H1 (cell line): ENCODE data around the gene HMCES. TPM values are rescaled to one million over a fixed set of nuclear protein-coding genes. Genes with fewer than 3 reads are reported as not detected.

ENCODE experiments used
- CTCF ChIA-PET: fragments of 300-600 bp; sonication (Branson Sonifier 250); formaldehyde crosslinking; loops from one replicate; lab custom pipeline; 2021; ENCODE audit not compliant: partially characterized antibody; lab: Charles Lee
- POLR2A ChIA-PET: fragments of 300-600 bp; sonication (Branson Sonifier 250); formaldehyde crosslinking; loops from one replicate; lab custom pipeline; 2021; ENCODE audit warnings: inconsistent platforms; ENCODE audit not compliant: partially characterized antibody; lab: Charles Lee
- DNase-seq, 2 experiments: peaks; one replicate each; pipeline versions ENCODE4 v3.0.0 to v3.0.0-alpha.2; 2010 to 2022; ENCODE audit warnings: low spot score in 2 of 2, low read depth in 1 of 2, mixed read lengths in 1 of 2
- FAIRE-seq: peaks from 2 replicates; lab custom pipeline; 2011; peaks lifted over from hg19 to GRCh38; lab: Jason Lieb, UNC
- H2AFZ ChIP-seq: 2 replicates; pipeline ENCODE4 v1.8.1; 2012; ENCODE audit warnings: low read length, inconsistent platforms
- H2AK5ac ChIP-seq: 2 replicates; pipeline ENCODE4 v1.6.1; 2013; ENCODE audit warnings: low read depth, low read length
- H2BK120ac ChIP-seq: replicated peaks from 2 replicates; pipeline ENCODE3; 2013; ENCODE audit warnings: low read depth, low read length, inconsistent platforms
- H2BK12ac ChIP-seq: 2 replicates; pipeline ENCODE4 v1.6.1; 2013; ENCODE audit warnings: low read depth, low read length
- H2BK15ac ChIP-seq: 2 replicates; pipeline ENCODE4 v1.6.1; 2013; ENCODE audit warnings: low read length
- H2BK20ac ChIP-seq: 2 replicates; pipeline ENCODE4 v1.6.1; 2013; ENCODE audit warnings: low read length
- H2BK5ac ChIP-seq: 2 replicates; pipeline ENCODE4 v1.6.1; 2013; ENCODE audit warnings: low read depth, low read length
- H3K14ac ChIP-seq: 2 replicates; pipeline ENCODE4 v1.6.1; 2013; ENCODE audit warnings: inconsistent platforms; ENCODE audit not compliant: insufficient read length
- H3K18ac ChIP-seq: 2 replicates; pipeline ENCODE4 v1.6.1; 2013; ENCODE audit warnings: low read length; ENCODE audit errors: extremely low read depth
- H3K23ac ChIP-seq: 2 replicates; pipeline ENCODE4 v1.6.1; 2013; ENCODE audit warnings: inconsistent platforms; ENCODE audit not compliant: insufficient read length
- H3K23me2 ChIP-seq: 2 replicates; pipeline ENCODE4 v1.6.1; 2013; ENCODE audit warnings: low read depth, low read length
- H3K27ac ChIP-seq: 2 replicates; pipeline ENCODE4 v1.6.1; 2011; ENCODE audit warnings: low read depth, low read length, inconsistent platforms
- H3K27me3 ChIP-seq, 4 experiments: replicated peaks in 1 of 4; 1 replicate in 1 of 4; 2 replicates in 3 of 4; pipeline versions ENCODE4 v1.6.1 to v1.8.1; 2011 to 2013; ENCODE audit warnings: low read length in 3 of 4, mild to moderate bottlenecking in 3 of 4, inconsistent platforms in 2 of 4, mixed read lengths in 2 of 4, moderate library complexity in 1 of 4; ENCODE audit not compliant: control insufficient read depth in 3 of 4, insufficient read depth in 3 of 4; ENCODE audit errors: extremely low read depth in 1 of 4
- H3K36me3 ChIP-seq, 4 experiments: 2 replicates each; pipeline versions ENCODE4 v1.6.1 to v1.8.1; 2011 to 2013; ENCODE audit warnings: mild to moderate bottlenecking in 4 of 4, low read length in 3 of 4, moderate library complexity in 2 of 4, control low read depth in 1 of 4, inconsistent platforms in 1 of 4; ENCODE audit not compliant: insufficient read depth in 4 of 4, control insufficient read depth in 2 of 4
- H3K4ac ChIP-seq: replicated peaks from 2 replicates; pipeline ENCODE3; 2013; ENCODE audit warnings: low read length, low read depth, mixed read lengths, inconsistent platforms; ENCODE audit not compliant: insufficient read length
- H3K4me1 ChIP-seq, 4 experiments: replicated peaks in 1 of 4; 1 replicate in 1 of 4; 2 replicates in 3 of 4; pipeline versions ENCODE4 v1.6.1 to v1.8.1; 2011 to 2013; ENCODE audit warnings: low read length in 3 of 4, inconsistent platforms in 2 of 4, mixed read lengths in 1 of 4; ENCODE audit not compliant: insufficient read depth in 4 of 4, control insufficient read depth in 3 of 4
- H3K4me2 ChIP-seq, 2 experiments: 2 replicates each; pipeline versions ENCODE4 v1.6.1 to v1.8.1; 2011 to 2013; ENCODE audit warnings: low read depth in 2 of 2, low read length in 2 of 2, control low read depth in 1 of 2, inconsistent platforms in 1 of 2, mild to moderate bottlenecking in 1 of 2; ENCODE audit not compliant: insufficient read depth in 1 of 2
- H3K4me3 ChIP-seq, 4 experiments: fragments of 200-600, 300-600 bp in 1 of 4; sonication (generic), shearing (Covaris generic), sonication (Bioruptor Twin) in 1 of 4; 2 replicates each; pipeline versions ENCODE4 v1.5.1 to v1.8.1; 2011 to 2016; ENCODE audit warnings: low read length in 4 of 4, low read depth in 3 of 4, control low read depth in 2 of 4, inconsistent platforms in 2 of 4, mild to moderate bottlenecking in 2 of 4, mixed read lengths in 1 of 4, moderate library complexity in 1 of 4; ENCODE audit not compliant: insufficient read depth in 2 of 4; ENCODE audit errors: extremely low read depth in 1 of 4
- H3K56ac ChIP-seq: replicated peaks from 2 replicates; pipeline ENCODE3; 2013; ENCODE audit warnings: low read depth, mild to moderate bottlenecking, mixed read lengths, low read length, inconsistent platforms; ENCODE audit not compliant: insufficient read length
- H3K79me1 ChIP-seq: 2 replicates; pipeline ENCODE4 v1.6.1; 2013; ENCODE audit warnings: low read depth, low read length, control low read depth
- H3K79me2 ChIP-seq, 2 experiments: 2 replicates each; pipeline versions ENCODE4 v1.6.1 to v1.8.1; 2012 to 2013; ENCODE audit warnings: low read length in 2 of 2, mild to moderate bottlenecking in 2 of 2, inconsistent platforms in 1 of 2; ENCODE audit not compliant: insufficient read depth in 2 of 2, control insufficient read depth in 1 of 2
- H3K9ac ChIP-seq, 4 experiments: replicated peaks in 1 of 4; 1 replicate in 1 of 4; 2 replicates in 3 of 4; pipeline versions ENCODE4 v1.6.1 to v1.8.1; 2011 to 2013; ENCODE audit warnings: low read depth in 3 of 4, low read length in 3 of 4, control low read depth in 2 of 4, mild to moderate bottlenecking in 2 of 4, moderate library complexity in 2 of 4, inconsistent platforms in 1 of 4; ENCODE audit errors: extremely low read depth in 1 of 4
- H3K9me3 ChIP-seq, 2 experiments: 2 replicates each; pipeline versions ENCODE4 v1.6.1 to v1.8.1; 2012 to 2013; ENCODE audit warnings: mild to moderate bottlenecking in 2 of 2, moderate library complexity in 2 of 2, control low read depth in 1 of 2, inconsistent platforms in 1 of 2, low read depth in 1 of 2, low read length in 1 of 2, mixed read lengths in 1 of 2; ENCODE audit not compliant: insufficient read depth in 2 of 2
- H4K20me1 ChIP-seq, 2 experiments: replicated peaks in 1 of 2; 2 replicates each; pipeline versions ENCODE3 to v1.8.1; 2011 to 2013; ENCODE audit warnings: inconsistent platforms in 2 of 2, low read length in 2 of 2, mild to moderate bottlenecking in 1 of 2; ENCODE audit not compliant: insufficient read depth in 2 of 2, control insufficient read depth in 1 of 2
- H4K5ac ChIP-seq: 2 replicates; pipeline ENCODE4 v1.6.1; 2013; ENCODE audit warnings: low read length, low read depth, mixed read lengths, inconsistent platforms; ENCODE audit not compliant: insufficient read length
- H4K8ac ChIP-seq: 2 replicates; pipeline ENCODE4 v1.8.0; 2013; ENCODE audit warnings: mild to moderate bottlenecking, moderate library complexity, low read length, inconsistent platforms; ENCODE audit not compliant: insufficient read depth; ENCODE audit errors: extremely low read depth
- H4K91ac ChIP-seq: replicated peaks from 2 replicates; pipeline ENCODE3; 2013; ENCODE audit warnings: low read length, mixed read lengths, inconsistent platforms; ENCODE audit not compliant: insufficient read length
- BCL11A ChIP-seq, 2 experiments: IDR thresholded peaks; one replicate each; pipeline ENCODE4 v1.6.1; 2011; ENCODE audit warnings: low read depth in 2 of 2, low read length in 2 of 2, mild to moderate bottlenecking in 2 of 2
- BRCA1 ChIP-seq: IDR thresholded peaks from 2 replicates; pipeline ENCODE4 v1.6.1; 2012; ENCODE audit warnings: low read depth, low read length, improper control_type of control experiment
- RBBP5 ChIP-seq: IDR thresholded peaks from 2 replicates; pipeline ENCODE4 v1.7.1; 2012; ENCODE audit warnings: low read depth, mild to moderate bottlenecking, inconsistent platforms, low read length, moderate library complexity, borderline replicate concordance
- SIN3A ChIP-seq, 2 experiments: IDR thresholded peaks in 1 of 2; conservative IDR thresholded peaks in 1 of 2; 2 replicates each; pipeline ENCODE4 v1.6.1; 2011 to 2012; ENCODE audit warnings: low read length in 2 of 2, improper control_type of control experiment in 1 of 2, low read depth in 1 of 2, mild to moderate bottlenecking in 1 of 2
- WGBS, 2 experiments: shearing (Covaris generic) in 1 of 2; methylation state at CpG; one replicate each; pipeline versions ENCODE4 v1.1.6 to v1.1.7; 2013 to 2015; ENCODE audit warnings: low lambda C conversion rate in 2 of 2, mixed read lengths in 2 of 2, inconsistent platforms in 1 of 2, low coverage in 1 of 2, missing lambda C conversion rate in 1 of 2; ENCODE audit not compliant: insufficient replicate concordance in 2 of 2, insufficient coverage in 1 of 2, insufficient read length in 1 of 2; ENCODE audit errors: extremely low coverage in 1 of 2, missing lambda C conversion rate in 1 of 2; 5-methylcytosine and 5-hydroxymethylcytosine counted together
- polyA plus RNA-seq, 7 experiments: library from polyadenylated mRNA; depleted of rRNA in 3 of 7; stranded (reverse) in 5 of 7; unstranded in 2 of 7; fragments of >200 nt in 5 of 7; fragments of 200-250 nt in 2 of 7; gene quantifications; 1 replicate in 5 of 7; 2 replicates in 1 of 7; 4 replicates in 1 of 7; pipeline versions ENCODE4 v1.2.1 to v1.2.3, GENCODE V29; 2011 to 2013; ENCODE audit warnings: missing spikeins in 2 of 7, mixed read lengths in 2 of 7
- total RNA-seq: library from RNA; stranded (reverse); fragmentation: NEBNext Ultra II Directional; extraction: Animal tissue kit (Norgen Biotek cat#: 25700); gene quantifications from 2 replicates; pipeline ENCODE4 v1.2.1, GENCODE V29; 2021

HMCES gene
- total and polyA plus RNA-seq, 2 of the 8 experiments (the other 6 are each of a cell fraction or from before 2014, with no cell fraction given) = 27.6 to 49.5 TPM

GRCh38 chr3:129310111-129311011, 31.7 kb downstream of the HMCES start:
- Histone ChIP-seq H4K5ac (no peak overlapping the region), H2AFZ (no peak overlapping the region), H3K79me1 (no peaks in the 10 kb centered on the region), H3K27me3 (no peaks in the 10 kb centered on the region), H3K79me2 (peaks cover 0 to under 1% of the 10 kb centered on the region in 2 experiments; a peak in 1 of 4 replicates), H3K56ac (no peak overlapping the region), H2AK5ac (0 out of 2 replicates have a peak overlapping the region, but pooled peaks have one; percentile 40), H4K8ac (no peak overlapping the region), H4K91ac (no peak overlapping the region), H2BK5ac (no peak overlapping the region), H3K18ac (no peak overlapping the region), H2BK15ac (no peak overlapping the region), H3K27ac (no peak overlapping the region), H3K4me2 (no peak overlapping the region), H3K4me1 (peaks cover 2 to 6% (median 5%) of the 10 kb centered on the region in 4 experiments), H3K4ac (no peak overlapping the region), H3K14ac (no peak overlapping the region), H2BK20ac (peak overlapping the region; percentile 69; the same call in 1 of the 2 replicates), H4K20me1 (peaks cover 0 to 2% of the 10 kb centered on the region in 2 experiments), H3K9me3 (no peaks in the 10 kb centered on the region), H3K23ac (no peak overlapping the region), H2BK120ac (no peak overlapping the region), H2BK12ac (0 out of 2 replicates have a peak overlapping the region, but pooled peaks have one; percentile 60), H3K4me3 (no peak overlapping the region), H3K9ac (no peak overlapping the region), H3K23me2 (no peaks in the 10 kb centered on the region; the same call in 1 of the 2 replicates), H3K36me3 (no peaks in the 10 kb centered on the region)
- WGBS, 2 experiments = 76% methylated on average over 7 of the region's 7 CpGs; no CpG with 5 or more reads in 1 of the 2 experiments
- ChIA-PET POLR2A (interaction anchor here (0.7 to 1.7 kb wide), 4 partner anchors 9 to 42 kb away, joined by 3 to 4 read pairs (median 4); no protein-coding TSS in a partner anchor), CTCF (interaction anchor here (0.8 kb wide), 1 partner anchor 19 kb away, joined by 3 read pairs; no protein-coding TSS in a partner anchor)
- DNase-seq = no peak
- no peak for TF ChIP-seq SIN3A (conservative IDR thresholded peaks at IDR 0.05 in 1 of 2, IDR thresholded peaks at IDR 0.05 in 1 of 2; ENCODE audit: low read depth in 1 of 2, low read length in 2 of 2)
- no peak for TF ChIP-seq BRCA1
- TF ChIP-seq RBBP5 = no peak
- TF ChIP-seq BCL11A (IDR thresholded peaks at IDR 0.05; ENCODE audit: low read depth in 2 of 2, low read length in 2 of 2) = no peak
- no peak for FAIRE-seq
